GM04504 (cell line): ENCODE measurements around the gene OR7A5.
"Not testable (repeated sequence)": the region's sequence is repeated elsewhere in the genome, so short reads cannot be mapped to it uniquely, and the experiment has no call there.

ENCODE experiments used
- DNase-seq: peaks from one replicate; pipeline ENCODE4 v3.0.0-alpha.2; 2012; ENCODE audit warnings: low read depth

OR7A5 gene

DNA sequence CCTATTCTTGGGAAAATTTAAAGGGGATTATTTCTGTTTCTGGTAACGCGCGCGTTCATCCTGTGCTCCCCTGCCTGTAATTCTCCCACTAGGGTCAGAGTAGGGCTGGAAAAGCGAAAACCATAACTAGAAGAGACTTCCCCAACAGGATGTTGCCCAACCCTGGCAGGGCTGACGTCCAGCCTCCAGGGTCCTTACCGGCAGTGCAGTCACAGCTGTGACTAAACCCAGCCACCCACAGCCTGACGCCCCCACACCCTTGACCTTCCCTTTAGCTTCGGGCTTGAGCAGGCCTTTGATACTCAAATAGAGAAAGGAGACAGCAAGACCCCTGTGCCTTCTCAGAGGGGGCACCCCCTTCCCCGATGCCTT is 50.3 kb downstream of the OR7A5 start:
- DNase-seq = not testable (repeated sequence)

DNA sequence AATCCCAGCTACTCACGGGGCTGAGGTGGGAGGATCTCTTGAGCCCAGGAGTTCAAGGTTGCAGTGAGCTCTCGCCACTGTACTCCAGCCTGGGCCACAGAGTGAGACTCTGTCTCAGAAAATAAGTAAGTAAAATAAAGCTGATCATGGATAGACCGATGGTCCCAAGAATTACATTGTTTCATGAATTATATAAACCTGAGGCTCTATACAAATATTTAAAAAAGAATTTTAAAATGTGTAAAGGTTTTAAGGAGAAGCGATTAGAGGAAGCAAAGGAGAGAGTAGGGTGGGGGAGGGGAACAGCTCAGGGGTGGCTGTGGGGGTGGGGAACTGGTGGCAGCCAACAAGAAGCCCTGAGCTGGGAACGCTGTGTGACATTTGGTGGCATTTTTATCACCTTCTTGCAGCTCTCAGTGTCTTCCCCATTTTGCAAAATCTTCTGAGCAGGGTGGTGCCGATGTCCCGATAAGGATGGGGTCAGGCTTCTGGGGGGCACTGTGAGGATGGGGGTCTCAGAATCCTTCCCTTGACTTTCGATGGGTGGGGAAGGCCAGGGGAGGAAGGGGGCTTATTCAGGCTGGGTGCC is 51.5 kb downstream of the OR7A5 start:
- DNase-seq = not testable (repeated sequence)

DNA sequence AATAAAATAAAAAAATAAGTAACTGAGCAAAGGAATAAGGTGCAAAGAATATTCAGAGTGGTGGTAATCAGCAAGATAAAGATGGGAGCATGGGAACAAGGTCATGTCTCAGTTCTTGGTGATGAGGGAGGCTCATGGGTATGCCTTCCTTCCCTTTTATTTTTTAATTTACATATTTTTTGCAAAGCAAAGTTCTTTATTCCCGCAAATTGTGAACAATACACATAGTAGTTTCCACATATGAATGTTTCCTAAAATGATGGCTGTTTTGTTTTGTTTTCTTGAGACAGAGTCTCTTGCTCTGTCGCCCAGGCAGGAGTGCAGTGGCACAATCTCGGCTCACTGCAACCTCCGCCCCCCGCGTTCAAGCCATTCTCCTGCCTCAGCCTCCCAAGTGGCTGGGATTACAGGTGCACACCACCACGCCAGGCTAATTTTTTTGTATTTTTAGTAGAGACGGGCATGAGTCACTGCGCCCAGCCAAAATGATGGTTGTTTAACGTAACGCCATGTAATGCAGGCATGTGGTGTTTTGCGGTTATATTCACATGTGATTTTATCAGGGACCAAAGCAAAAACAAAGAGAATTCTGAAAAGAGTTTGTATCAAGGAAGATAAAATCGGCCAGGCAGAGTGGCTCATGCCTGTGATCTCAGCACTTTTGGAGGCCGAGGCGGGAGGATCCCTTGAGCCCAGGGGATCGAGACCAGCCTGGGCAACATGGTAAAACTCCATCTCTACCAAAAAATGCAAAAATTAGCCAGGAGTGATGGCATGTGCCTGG is 52.2 kb downstream of the OR7A5 start:
- DNase-seq = no peak

DNA sequence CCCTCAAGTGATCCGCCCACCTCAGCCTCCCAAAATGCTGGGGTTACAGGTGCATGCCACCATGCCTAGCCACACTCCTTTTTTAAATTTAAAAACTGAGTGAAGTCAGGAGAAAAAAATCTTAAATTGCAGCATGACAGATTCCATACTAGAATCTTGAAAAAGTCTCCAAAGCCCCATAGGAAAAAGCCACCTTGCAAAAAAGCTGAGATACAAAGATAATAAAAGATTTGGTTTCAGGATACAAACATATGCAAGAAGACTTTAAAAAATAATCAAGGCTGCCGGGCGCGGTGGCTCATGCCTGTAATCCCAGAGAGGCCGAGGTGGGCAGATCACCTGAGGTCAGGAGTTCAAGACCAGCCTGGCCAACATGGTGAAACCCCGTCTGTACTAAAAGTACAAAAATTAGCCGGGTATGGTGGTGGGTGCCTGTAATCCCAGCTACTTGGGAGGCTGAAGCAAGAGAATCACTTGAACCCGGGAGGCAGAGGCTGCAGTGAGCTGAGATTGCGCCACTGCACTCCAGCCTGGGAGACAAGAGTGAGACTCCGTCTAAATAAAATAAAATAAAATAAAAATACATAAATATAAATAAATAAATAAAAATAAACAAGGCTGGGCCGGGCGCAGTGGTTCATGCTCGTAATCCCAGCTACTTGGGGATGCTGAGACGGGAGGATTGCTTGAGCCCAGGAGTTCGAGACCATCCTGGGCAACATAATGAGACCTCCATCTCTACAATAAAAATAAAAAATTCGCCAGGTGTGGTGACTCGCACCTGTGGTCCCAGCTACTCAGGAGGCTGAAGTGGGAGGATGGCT is 53.1 kb downstream of the OR7A5 start:
- DNase-seq = not testable (repeated sequence)

DNA sequence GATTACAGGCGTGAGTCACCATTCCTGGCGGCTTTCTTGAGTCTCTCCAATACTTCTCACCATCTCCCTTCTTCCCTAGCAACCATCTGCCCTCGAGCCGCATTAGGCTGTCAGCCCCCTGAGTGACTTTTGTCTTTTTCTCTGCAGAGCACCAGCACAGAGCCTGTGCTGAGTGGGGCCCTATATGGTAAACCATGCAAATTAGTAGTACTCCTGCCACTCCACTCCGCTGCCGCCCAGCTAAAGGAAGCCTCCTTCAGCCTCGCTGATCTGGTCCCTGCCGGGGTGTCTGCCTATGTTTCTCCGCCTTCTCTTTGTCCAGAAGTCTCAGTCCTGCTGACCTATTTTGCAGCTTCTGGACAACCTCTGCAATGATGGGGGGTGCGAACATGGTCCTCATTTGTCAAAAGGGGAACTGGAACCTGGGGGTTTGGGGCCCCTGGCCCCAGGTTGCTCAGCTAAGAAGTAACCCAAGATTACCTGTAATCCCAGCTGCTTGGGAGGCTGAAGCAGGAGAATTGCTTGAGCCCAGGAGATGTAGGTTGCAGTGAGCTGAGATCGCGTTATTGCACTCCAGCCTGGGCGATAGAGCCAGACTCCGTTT is 54.3 kb downstream of the OR7A5 start:
- not testable (repeated sequence) for DNase-seq

DNA sequence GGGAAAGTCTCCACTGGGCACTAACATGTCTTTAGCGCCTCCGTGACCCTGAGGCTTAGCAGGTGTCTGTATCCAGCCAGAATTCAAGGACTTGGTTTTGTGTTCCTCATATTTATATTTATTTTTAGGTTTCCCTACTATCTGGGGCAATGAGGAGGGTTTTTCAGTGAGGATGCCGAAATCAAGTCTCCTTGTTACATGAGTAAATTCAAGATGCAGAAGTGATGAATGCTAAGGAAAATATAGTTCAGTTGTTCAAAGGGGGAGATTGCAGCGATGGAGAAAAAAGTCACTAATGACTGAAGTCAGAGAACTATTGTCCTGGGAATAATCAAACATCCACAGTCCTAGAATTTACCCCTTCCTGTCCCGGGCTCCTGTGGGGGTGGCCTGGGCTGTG is 55.8 kb downstream of the OR7A5 start:
- DNase-seq = no peak

DNA sequence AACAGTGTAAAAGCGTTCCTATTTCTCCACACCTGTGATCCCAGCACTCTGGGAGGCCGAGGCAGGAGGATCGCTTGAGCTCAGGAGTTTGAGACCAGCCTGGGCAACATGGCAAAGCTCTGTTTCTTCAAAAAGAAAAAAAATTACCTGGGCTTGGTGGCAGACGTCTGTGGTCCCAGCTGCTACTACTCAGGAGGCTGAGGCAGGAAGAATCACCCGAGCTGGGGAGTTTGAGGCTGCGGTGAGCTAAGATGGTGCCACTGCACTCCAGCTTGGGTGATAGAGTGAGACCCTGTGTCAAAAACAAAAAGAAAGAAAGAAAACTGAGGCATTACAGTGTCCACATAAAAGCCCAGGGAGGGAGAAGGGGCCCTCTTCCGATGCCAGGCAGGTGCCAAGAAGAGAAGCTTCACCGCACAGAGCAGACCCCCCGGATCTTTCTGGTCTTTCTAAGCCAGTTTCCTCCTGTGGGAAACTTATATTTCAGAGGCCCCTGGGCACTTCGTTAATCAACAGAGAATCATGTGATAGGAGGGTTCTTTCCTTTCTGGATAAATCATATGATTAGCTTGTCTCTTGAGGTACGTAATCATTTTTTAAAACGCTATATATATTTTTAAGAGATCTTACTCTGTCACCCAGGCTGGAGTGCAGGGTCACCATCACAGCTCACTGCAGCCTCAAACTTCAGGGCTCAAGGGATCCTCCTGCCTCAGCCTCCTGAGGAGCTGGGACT is 56.7 kb downstream of the OR7A5 start, which contains the start of gene ADGRE2:
Gene ADGRE2 (minus strand): TSS at position 451 of the 736 bp plus-strand sequence. CDS start 1,804 bp downstream, outside the sequence.
- DNase-seq = not testable (repeated sequence)

DNA sequence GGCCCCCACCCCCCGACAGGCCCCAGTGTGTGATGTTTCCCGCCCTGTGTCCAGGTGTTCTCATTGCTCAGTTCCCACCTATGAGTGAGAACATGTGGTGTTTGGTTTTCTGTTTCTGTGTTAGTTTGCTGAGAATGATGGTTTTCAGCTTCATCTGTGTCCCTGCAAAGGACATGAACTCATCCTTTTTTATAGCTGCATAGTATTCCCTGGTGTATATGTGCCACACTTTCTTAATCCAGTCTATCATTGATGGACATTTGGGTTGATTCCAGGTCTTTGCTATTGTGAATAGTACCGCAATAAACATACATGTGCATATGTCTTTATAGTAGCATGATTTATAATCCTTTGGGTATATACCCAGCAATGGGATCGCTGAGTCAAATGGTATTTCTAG is 57.3 kb downstream of the OR7A5 start:
- DNase-seq = not testable (repeated sequence)
